GM18517 (cell line): ENCODE measurements around the gene ERCC5.

Experiments used
- ATAC-seq: cut with Tn5 transposase; IDR thresholded peaks from one replicate; pipeline ENCODE4 v1.9.1; 2021; ENCODE audit warnings: mild to moderate bottlenecking, moderate library complexity; ENCODE audit not compliant: unreplicated experiment

ERCC5 gene

GRCh38 chr13:102839462-102839861 is 6.4 kb upstream of the ERCC5 start:
- ATAC-seq: no peak

DNA sequence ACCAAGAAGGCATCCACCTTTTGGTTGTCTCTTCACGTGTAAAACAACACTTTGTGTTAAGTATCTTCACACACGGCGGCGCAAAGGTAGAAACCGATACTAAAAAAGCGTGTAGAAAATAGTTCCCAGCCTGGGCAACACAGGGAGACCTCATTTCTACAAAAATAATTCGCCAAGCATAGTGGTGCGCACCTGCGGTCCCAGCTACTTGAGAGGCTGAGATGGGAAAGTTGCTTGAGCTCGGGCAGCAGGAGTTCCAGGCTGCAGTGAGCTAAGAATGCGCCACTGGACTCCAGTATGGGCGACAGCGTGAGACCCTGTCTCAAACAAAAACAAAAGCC is 573 bp upstream of the ERCC5 start:
- peak; percentile 21 for ATAC-seq

DNA sequence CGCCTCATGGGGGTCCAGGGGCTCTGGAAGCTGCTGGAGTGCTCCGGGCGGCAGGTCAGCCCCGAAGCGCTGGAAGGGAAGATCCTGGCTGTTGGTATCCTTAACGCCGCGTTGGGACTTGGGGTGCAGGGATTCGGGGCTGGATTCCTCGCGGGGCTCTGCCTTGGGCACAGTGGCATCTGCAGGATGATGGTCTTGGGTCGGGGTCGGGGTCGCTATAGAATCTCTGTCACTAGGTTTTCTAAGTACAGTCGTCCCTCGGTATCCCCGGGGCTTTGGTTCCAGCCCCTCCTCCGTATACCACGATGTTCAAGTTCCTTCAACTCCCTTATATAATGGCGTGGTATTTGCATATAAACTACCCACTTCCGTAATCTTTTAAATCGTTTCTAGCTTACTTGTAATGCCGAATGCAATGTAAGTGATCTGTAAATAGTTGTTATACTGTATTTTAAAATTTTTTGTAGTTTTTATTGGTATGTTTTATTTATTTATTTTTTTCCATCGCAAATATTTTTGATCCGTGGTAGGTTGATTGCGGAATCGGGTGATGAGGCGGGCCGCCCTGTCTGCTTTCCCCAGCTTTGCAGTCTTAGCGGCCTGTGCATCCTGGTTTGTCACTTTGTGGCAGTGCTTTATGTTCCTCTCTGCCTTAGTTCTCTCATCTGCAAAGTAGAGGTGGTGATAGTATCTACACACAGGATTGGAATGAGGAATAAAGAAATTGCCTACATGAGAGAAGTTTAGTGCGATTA is 606 bp downstream of the ERCC5 start:
- ATAC-seq: peak; percentile 43

GRCh38 chr13:102847272-102848234 is 1.7 kb downstream of the ERCC5 start:
- peak; percentile 28 for ATAC-seq

- ATAC-seq: no peak
These were observed 3.1 kb downstream of the ERCC5 start for GRCh38 chr13:102848956-102849355.

GRCh38 chr13:102852556-102852955 is 6.7 kb downstream of the ERCC5 start:
- ATAC-seq: no peak

DNA sequence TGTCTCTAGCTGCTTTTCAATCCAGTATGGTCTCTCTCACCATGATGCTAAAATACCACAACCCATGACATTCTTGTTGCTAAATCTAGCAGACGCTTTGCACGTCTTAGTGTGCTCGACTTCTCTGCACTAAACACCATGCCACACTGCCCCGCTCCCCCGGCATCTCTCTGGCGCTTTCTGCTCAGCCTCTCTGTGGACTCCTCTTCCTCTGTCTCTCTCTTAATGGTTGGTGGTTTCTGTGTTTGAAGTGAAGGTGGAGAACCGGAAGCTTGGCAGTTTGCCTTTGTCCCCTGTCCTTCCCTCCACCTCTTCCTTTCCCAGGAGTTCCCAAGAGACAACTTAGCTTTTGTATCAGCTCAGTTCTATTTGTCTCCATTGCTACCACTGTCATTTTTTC is 8.8 kb downstream of the ERCC5 start:
- ATAC-seq: no peak

- ATAC-seq: no peak
These were observed 10.7 kb downstream of the ERCC5 start for GRCh38 chr13:102856557-102856956.

- ATAC-seq: no peak
These were observed 16.9 kb downstream of the ERCC5 start for GRCh38 chr13:102862624-102863210.

GRCh38 chr13:102863590-102863989 is 17.8 kb downstream of the ERCC5 start:
- no peak for ATAC-seq

GRCh38 chr13:102868366-102868936 is 22.6 kb downstream of the ERCC5 start:
- no peak for ATAC-seq

DNA sequence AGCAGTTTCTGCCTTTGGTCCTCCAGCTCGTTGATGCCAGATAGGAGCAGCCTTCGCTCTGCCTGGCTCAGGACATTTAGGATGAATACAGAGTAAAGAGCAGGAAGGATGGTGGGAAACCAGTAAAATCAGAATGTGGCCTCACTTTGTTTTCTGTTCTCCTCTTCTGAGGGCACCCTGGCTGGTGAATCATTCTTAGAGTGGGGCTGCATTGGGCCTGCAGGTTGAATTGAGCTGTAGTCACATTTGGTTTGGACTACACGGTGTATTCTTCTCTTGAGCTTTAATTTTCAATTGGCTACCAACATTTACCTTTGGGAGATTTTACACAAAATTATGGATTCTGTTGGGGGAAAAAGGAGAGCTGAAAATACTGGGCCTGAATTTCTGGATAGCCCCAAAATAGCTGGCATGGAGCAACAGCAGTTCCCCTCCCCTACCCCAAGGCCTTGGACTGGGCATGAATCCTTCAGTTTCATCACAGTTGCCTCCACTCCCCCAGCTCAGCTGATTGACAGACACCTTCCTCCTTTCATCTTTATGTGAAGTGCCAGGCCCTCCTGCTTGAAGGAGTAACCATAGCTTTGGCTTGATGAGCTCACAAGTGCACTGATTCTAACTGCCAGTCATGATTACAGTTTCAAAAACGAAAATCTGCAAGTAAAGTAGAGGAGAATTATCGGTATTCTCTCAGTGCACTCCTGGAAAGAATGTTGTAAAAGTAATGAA is 24.3 kb downstream of the ERCC5 start:
- ATAC-seq: peak; percentile 21

DNA sequence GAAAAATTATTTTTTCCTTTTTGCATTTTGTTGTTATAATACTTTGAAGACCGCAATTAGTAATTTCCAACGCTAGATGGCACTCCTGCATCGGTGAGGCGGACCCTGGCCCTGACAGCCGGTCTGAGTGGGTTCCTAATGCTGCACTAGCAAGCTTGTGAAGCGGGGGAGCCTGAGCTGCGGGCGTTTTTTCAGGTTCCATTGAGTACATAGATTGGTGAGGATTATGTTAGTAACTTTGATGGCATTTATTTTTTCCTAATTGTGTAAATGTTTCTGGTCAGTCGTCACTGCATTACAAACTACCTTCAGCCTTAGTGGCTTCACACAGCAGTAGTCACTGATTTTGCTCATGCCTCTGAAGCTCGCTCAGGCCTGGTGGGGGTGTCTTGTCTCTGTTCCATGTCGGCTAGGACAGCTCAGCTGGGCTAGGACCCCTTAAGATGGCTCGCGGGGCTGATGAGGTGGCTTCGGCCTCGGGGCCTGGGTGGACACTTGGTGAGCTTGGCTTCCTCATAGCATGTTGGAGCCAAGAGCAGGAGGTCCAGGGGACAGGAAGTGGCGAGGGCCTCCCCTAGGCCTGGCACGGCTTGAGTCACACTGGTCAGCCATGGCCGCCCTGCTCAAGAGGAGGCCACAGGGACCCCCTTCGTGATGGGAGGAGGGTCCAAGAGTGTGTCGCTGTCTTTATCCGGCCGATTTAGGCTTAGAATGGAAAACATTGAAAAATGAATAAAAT is 25.0 kb downstream of the ERCC5 start:
- peak; percentile 81 for ATAC-seq

- no peak for ATAC-seq
These were observed 26.3 kb downstream of the ERCC5 start for GRCh38 chr13:102872131-102872530.

- no peak for ATAC-seq
These were observed 26.7 kb downstream of the ERCC5 start for GRCh38 chr13:102872531-102872930.

- ATAC-seq: peak; percentile 54
These were observed 27.8 kb downstream of the ERCC5 start for GRCh38 chr13:102873653-102874052.

- ATAC-seq: no peak
These were observed 29.4 kb downstream of the ERCC5 start for GRCh38 chr13:102875256-102875655.

- ATAC-seq: no peak
These were observed 31.5 kb downstream of the ERCC5 start for GRCh38 chr13:102877303-102877702.

DNA sequence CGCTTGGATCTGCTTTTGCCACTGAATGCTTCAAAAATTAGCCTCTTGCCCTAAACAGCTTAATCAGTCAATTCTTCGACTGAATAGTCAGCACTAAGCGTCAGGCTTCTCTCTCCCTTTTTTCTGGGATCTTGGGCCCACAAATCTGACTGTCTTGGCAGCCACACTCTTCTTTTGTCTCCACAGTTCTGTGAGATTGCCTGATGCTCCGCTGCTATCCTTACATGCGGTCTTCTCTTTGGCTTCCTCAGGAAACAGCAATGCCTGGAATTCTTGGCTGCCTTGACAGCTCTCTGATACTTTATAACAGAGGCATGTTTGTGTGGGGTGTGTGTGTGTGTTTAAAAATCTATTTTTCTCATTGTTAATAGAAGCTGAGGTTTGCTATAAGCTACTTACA is 32.6 kb downstream of the ERCC5 start:
- ATAC-seq: no peak
